CD4-positive, CD25-positive, alpha-beta regulatory T cell (primary cell): ENCODE data around the gene SMC3. TPM values are rescaled to one million over a fixed set of nuclear protein-coding genes. Genes with fewer than 3 reads are reported as not detected.

ENCODE experiments used
- ATAC-seq, 2 donors: fragments of 150-1000 bp; cut with Tn5 transposase; one replicate each; pipeline ENCODE4 v1.10.0; 2021; ENCODE audit warnings: low read depth in 2 of 2, moderate number of reproducible peaks in 2 of 2, moderate library complexity in 1 of 2
- DNase-seq, 3 donors: peaks; one replicate each; pipeline versions ENCODE4 v3.0.0 to v3.0.0-alpha.2; 2012 to 2022; ENCODE audit warnings: mixed read lengths in 1 of 3
- H3K27ac ChIP-seq: one replicate; pipeline ENCODE4 v1.7.0; 2013; ENCODE audit warnings: mild to moderate bottlenecking, low read length; ENCODE audit not compliant: insufficient read depth, poor library complexity, severe bottlenecking
- H3K27me3 ChIP-seq: one replicate; pipeline ENCODE4 v1.7.0; 2013; ENCODE audit warnings: low read length; ENCODE audit not compliant: control insufficient read depth, insufficient read depth
- H3K36me3 ChIP-seq: one replicate; pipeline ENCODE4 v1.7.0; 2013; ENCODE audit warnings: mild to moderate bottlenecking, low read length, moderate library complexity; ENCODE audit not compliant: control insufficient read depth, insufficient read depth
- H3K4me1 ChIP-seq: 2 replicates; pipeline ENCODE4 v1.7.0; 2013; ENCODE audit warnings: mild to moderate bottlenecking, low read length; ENCODE audit not compliant: insufficient read depth, control insufficient read depth, poor library complexity, severe bottlenecking
- H3K4me3 ChIP-seq: one replicate; pipeline ENCODE4 v1.7.0; 2013; ENCODE audit warnings: low read depth, mild to moderate bottlenecking, low read length, moderate library complexity
- H3K9me3 ChIP-seq, 2 experiments: 1 replicate in 1 of 2; 2 replicates in 1 of 2; pipeline ENCODE4 v1.7.0; 2013; ENCODE audit warnings: low read length in 2 of 2, mild to moderate bottlenecking in 1 of 2, moderate library complexity in 1 of 2; ENCODE audit not compliant: control insufficient read depth in 2 of 2
- H3K27ac Mint-ChIP-seq, 3 donors: one replicate each; pipeline ENCODE4 v1.8.0; 2020 to 2022; ENCODE audit warnings: mild to moderate bottlenecking in 3 of 3, mixed read lengths in 3 of 3, moderate library complexity in 2 of 3
- H3K27me3 Mint-ChIP-seq: one replicate; pipeline ENCODE4 v1.8.0; 2022; ENCODE audit warnings: mild to moderate bottlenecking, mixed read lengths
- H3K36me3 Mint-ChIP-seq: one replicate; pipeline ENCODE4 v1.8.0; 2020; ENCODE audit warnings: mixed read lengths
- H3K4me1 Mint-ChIP-seq, 4 donors: one replicate each; pipeline ENCODE4 v1.8.0; 2020 to 2022; ENCODE audit warnings: mixed read lengths in 4 of 4, mild to moderate bottlenecking in 1 of 4
- H3K4me3 Mint-ChIP-seq, 4 donors: one replicate each; pipeline ENCODE4 v1.8.0; 2020 to 2022; ENCODE audit warnings: mild to moderate bottlenecking in 4 of 4, mixed read lengths in 4 of 4, moderate library complexity in 3 of 4
- H3K9me3 Mint-ChIP-seq, 7 donors: one replicate each; pipeline ENCODE4 v1.8.0; 2020 to 2022; ENCODE audit warnings: mixed read lengths in 7 of 7, mild to moderate bottlenecking in 3 of 7, moderate library complexity in 2 of 7
- polyA plus RNA-seq, 4 donors: library from polyadenylated mRNA; unstranded; fragments of 300-500 nt; fragmentation: Illumina TruSeq; gene quantifications; one replicate each; pipeline ENCODE4 v1.2.3, GENCODE V29; 2021
- total RNA-seq: library from RNA; stranded (reverse); gene quantifications from one replicate; pipeline ENCODE4 v1.2.3, GENCODE V29; 2022

SMC3 gene
- total and polyA plus RNA-seq, 5 donors from 2014 or later = 47.7 to 68.9 (median 65.6) TPM

- H3K27ac ChIP-seq = no peak overlapping the region
- no peaks in the 10 kb centered on the region for H3K4me1 ChIP-seq
- H3K9me3 ChIP-seq = no peaks in the 10 kb centered on the region
- no peaks in the 10 kb centered on the region for H3K27me3 ChIP-seq
- Mint-ChIP-seq H3K9me3 (peaks cover 0 to 2% (median 0%) of the 10 kb centered on the region in 7 donors), H3K27me3 (no peaks in the 10 kb centered on the region), H3K4me3 (no peak overlapping the region), H3K4me1 (peaks cover 0 to 23% (median 7%) of the 10 kb centered on the region in 4 donors), H3K36me3 (no peaks in the 10 kb centered on the region), H3K27ac (peak overlapping the region in 1 of 3 donors; percentile 17)
- no peaks in the 10 kb centered on the region for H3K36me3 ChIP-seq
- no peak overlapping the region for H3K4me3 ChIP-seq
- ATAC-seq (no peak), DNase-seq (no peak)
Observed at GRCh38 chr10:110613341-110613995, 46.0 kb downstream of the SMC3 start.

- Mint-ChIP-seq H3K27me3 (no peaks in the 10 kb centered on the region), H3K27ac (peak overlapping the region in 1 of 3 donors; percentile 17), H3K4me3 (no peak overlapping the region), H3K4me1 (peaks cover 0 to 27% (median 7%) of the 10 kb centered on the region in 4 donors), H3K9me3 (peaks cover 0 to 2% (median 0%) of the 10 kb centered on the region in 7 donors), H3K36me3 (no peaks in the 10 kb centered on the region)
- Histone ChIP-seq H3K9me3 (no peaks in the 10 kb centered on the region), H3K4me1 (no peaks in the 10 kb centered on the region), H3K27ac (no peak overlapping the region), H3K36me3 (no peaks in the 10 kb centered on the region), H3K4me3 (no peak overlapping the region), H3K27me3 (no peaks in the 10 kb centered on the region)
- ATAC-seq = no peak
- DNase-seq = no peak
Observed at GRCh38 chr10:110613996-110614495, 46.6 kb downstream of the SMC3 start.

GRCh38 chr10:110615057-110615747 is 47.7 kb downstream of the SMC3 start:
- H3K9me3 Mint-ChIP-seq = peaks cover 0 to 2% (median 0%) of the 10 kb centered on the region in 7 donors
- Histone ChIP-seq H3K4me1 (no peaks in the 10 kb centered on the region), H3K9me3 (no peaks in the 10 kb centered on the region), H3K27me3 (no peaks in the 10 kb centered on the region), H3K4me3 (no peak overlapping the region), H3K27ac (no peak overlapping the region), H3K36me3 (no peaks in the 10 kb centered on the region)
- no peak overlapping the region for H3K4me3 Mint-ChIP-seq
- ATAC-seq (no peak), DNase-seq (no peak)
- H3K27me3 Mint-ChIP-seq = no peaks in the 10 kb centered on the region
- H3K36me3 Mint-ChIP-seq = no peaks in the 10 kb centered on the region
- H3K27ac Mint-ChIP-seq = peak overlapping the region in 1 of 3 donors; percentile 62
- H3K4me1 Mint-ChIP-seq = peaks cover 0 to 26% (median 5%) of the 10 kb centered on the region in 4 donors

GRCh38 chr10:110616493-110617033 is 49.1 kb downstream of the SMC3 start:
- DNase-seq (no peak), ATAC-seq (no peak)
- Histone ChIP-seq H3K27ac (no peak overlapping the region), H3K4me1 (no peaks in the 10 kb centered on the region), H3K27me3 (peaks cover 3% of the 10 kb centered on the region), H3K4me3 (no peak overlapping the region), H3K9me3 (no peaks in the 10 kb centered on the region), H3K36me3 (no peaks in the 10 kb centered on the region)
- Mint-ChIP-seq H3K36me3 (no peaks in the 10 kb centered on the region), H3K27ac (no peak overlapping the region), H3K9me3 (peaks cover 0 to 2% (median 0%) of the 10 kb centered on the region in 7 donors), H3K4me3 (no peak overlapping the region), H3K4me1 (peaks cover 0 to 22% (median 3%) of the 10 kb centered on the region in 4 donors), H3K27me3 (peaks cover under 1% of the 10 kb centered on the region)

GRCh38 chr10:110617425-110618229 is 50.1 kb downstream of the SMC3 start:
- Mint-ChIP-seq H3K36me3 (no peaks in the 10 kb centered on the region), H3K27ac (peak overlapping the region in 1 of 3 donors; percentile 78), H3K4me3 (peak overlapping the region in 1 of 4 donors; percentile 56), H3K4me1 (peaks cover 0 to 19% (median 3%) of the 10 kb centered on the region in 4 donors), H3K9me3 (peaks cover 0 to 2% (median 0%) of the 10 kb centered on the region in 7 donors), H3K27me3 (peaks cover 7% of the 10 kb centered on the region)
- Histone ChIP-seq H3K27me3 (peaks cover 3% of the 10 kb centered on the region), H3K4me3 (no peak overlapping the region), H3K9me3 (no peaks in the 10 kb centered on the region), H3K27ac (no peak overlapping the region), H3K4me1 (no peaks in the 10 kb centered on the region), H3K36me3 (no peaks in the 10 kb centered on the region)
- DNase-seq = peak in 1 of 3 donors; percentile 42
- peak; percentile 38 to 73 for ATAC-seq

- peaks cover 8% of the 10 kb centered on the region for H3K27me3 Mint-ChIP-seq
- Histone ChIP-seq H3K36me3 (no peaks in the 10 kb centered on the region), H3K9me3 (no peaks in the 10 kb centered on the region), H3K4me1 (no peaks in the 10 kb centered on the region), H3K4me3 (no peak overlapping the region), H3K27ac (no peak overlapping the region), H3K27me3 (peaks cover 3% of the 10 kb centered on the region)
- no peak overlapping the region for H3K27ac Mint-ChIP-seq
- H3K4me3 Mint-ChIP-seq = no peak overlapping the region
- H3K4me1 Mint-ChIP-seq = peaks cover 0 to 19% (median 3%) of the 10 kb centered on the region in 4 donors
- DNase-seq = no peak
- H3K36me3 Mint-ChIP-seq = no peaks in the 10 kb centered on the region
- peaks cover 0 to 2% (median 0%) of the 10 kb centered on the region in 7 donors for H3K9me3 Mint-ChIP-seq
- no peak for ATAC-seq
Observed at GRCh38 chr10:110618230-110618610, 50.7 kb downstream of the SMC3 start.
